Activated naive CD4-positive, alpha-beta T cell treated with anti-CD3 and anti-CD28 coated beads, Interleukin-2, amount 50 U/mL, for 16 hours (primary cell): ENCODE results near the gene MAGEE2.
A peak's percentile ranks its signal among the peaks of the same experiment; 100 is the strongest.
"Not testable (repeated sequence)": the region's sequence is repeated elsewhere in the genome, so short reads cannot be mapped to it uniquely, and the experiment has no call there.

ENCODE experiments used
- DNase-seq: peaks from one replicate; pipeline ENCODE4 v3.0.0-alpha.2; 2020

Gene MAGEE2

GRCh38 chrX:75784680-75785491, at the start of gene MAGEE2:
TSS of gene MAGEE2 (minus strand) at chrX:75785254. CDS start at chrX:75785051, 203 bp downstream.
- peak; percentile 30 for DNase-seq

GRCh38 chrX:75786290-75786689, 1.2 kb upstream of the MAGEE2 start:
- no peak for DNase-seq

GRCh38 chrX:75781611-75782010, 3.4 kb downstream of the MAGEE2 start:
- DNase-seq = no peak

GRCh38 chrX:75768063-75768462, 17.0 kb downstream of the MAGEE2 start:
- not testable (repeated sequence) for DNase-seq

- no peak for DNase-seq
Measured at GRCh38 chrX:75748431-75748830, 36.6 kb downstream of the MAGEE2 start.

- peak; percentile 43 for DNase-seq
Measured at GRCh38 chrX:75746891-75747639, 38.0 kb downstream of the MAGEE2 start.
